H4 (cell line): ENCODE results near the gene SMIM13. TPM values are rescaled to one million over a fixed set of nuclear protein-coding genes. Genes with fewer than 3 reads are reported as not detected.

Source experiments
- DNase-seq: peaks from one replicate; pipeline ENCODE4 v3.0.0-alpha.2; 2015; ENCODE audit warnings: low spot score
- total RNA-seq: library from RNA; depleted of rRNA; stranded (reverse); fragments of >200 nt; shearing (Covaris generic); gene quantifications from 2 replicates; pipeline ENCODE4 v1.2.3, GENCODE V29; 2014

The SMIM13 gene
- total RNA-seq, 1 experiment from 2014 or later, result 9.7 TPM

DNA sequence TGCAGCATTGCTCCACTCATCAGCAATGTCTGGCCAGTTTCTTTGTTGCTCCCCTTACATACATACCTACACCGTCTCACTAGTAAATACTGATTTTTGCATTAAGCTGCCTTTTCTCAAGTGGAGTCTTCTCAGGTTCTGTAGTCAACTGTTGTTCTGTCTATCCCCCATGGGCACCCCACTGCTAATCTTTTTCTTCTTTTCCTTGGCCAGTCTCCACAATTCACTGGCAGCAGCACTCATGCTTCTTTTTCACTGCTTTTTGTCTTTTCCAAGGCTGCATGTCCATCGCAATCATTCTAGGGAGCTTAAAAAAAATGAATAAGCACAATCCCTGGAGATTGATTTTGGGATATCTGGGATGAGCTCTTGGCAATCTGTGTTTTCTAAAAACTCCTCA, 28.2 kb downstream of the SMIM13 start:
- DNase-seq, result no peak

DNA sequence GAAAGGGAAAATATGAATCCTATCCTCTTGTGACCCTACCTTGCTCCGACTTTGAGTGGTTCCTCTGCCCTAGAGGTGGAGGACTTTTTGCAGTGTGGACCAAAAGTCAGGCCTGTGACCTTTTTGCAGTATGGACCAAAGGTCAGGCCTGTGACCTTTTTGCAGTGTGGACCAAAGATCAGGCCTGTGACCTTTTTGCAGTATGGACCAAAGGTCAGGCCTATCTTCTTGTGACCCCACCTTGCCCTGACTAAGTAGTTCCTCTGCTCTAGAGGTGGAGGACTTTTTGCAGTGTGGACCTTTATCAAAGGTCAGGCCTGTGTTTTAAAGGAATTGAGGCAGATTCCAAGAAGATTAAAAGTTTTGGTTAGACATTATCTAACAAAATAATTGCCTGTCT, 28.7 kb downstream of the SMIM13 start:
- DNase-seq, result no peak

DNA sequence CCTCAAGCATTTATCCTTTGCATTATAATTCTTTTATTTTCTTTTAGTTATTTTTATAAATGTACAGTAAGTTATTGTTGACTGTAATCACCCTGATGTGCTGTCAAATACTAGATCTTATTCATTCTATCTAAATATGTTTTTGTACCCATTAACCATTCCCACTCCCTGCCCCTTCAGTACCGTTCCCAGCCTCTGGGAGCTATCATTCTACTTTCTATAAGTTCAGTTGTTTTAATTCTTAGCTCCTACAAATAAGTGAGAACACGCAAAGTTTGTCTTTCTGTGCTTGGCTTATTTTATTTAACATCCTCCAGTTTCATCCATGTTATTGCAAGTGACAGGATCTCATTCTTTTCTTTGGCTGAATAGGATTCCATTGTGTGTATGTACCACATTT, 30.3 kb downstream of the SMIM13 start:
- no peak for DNase-seq

- DNase-seq, result peak; percentile 16
These were observed 33.2 kb downstream of the SMIM13 start for GRCh38 chr6:11126876-11127275.

GRCh38 chr6:11128608-11129007, 35.0 kb downstream of the SMIM13 start:
- DNase-seq, result no peak

DNA sequence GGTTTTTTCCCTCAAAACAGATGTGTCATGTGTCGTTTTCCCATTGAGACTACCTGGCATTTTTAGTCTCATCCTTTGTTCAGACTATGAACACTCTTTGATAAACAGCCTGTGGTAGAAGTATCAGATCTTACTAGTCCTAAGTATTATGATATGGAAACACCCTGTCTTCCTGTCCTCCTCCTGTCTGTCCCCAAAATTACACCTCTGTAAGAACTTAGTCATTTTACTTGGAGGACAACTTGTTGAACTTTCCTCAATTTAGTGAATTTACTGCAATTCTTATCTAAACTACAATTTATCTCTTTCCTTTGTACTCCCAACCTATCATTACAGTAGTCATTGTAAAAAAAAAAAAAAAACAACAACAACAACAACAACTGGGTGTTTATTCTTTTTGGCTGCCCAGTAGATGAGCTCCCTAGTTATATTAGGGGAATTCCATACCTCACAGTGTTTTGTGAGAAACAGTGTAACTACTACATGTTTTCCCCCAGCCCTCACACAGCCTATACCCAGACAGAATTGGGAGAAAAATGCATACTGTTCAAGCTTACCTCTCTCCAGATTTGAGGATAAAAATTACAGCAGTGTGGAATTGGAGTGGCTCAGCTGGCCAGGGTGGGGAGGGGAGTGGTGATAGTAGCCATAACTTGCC, 36.4 kb downstream of the SMIM13 start:
- no peak for DNase-seq

- DNase-seq, result no peak
These were observed 37.0 kb downstream of the SMIM13 start for GRCh38 chr6:11130605-11131004.

- DNase-seq, result no peak
These were observed 38.7 kb downstream of the SMIM13 start for GRCh38 chr6:11132194-11132888.

DNA sequence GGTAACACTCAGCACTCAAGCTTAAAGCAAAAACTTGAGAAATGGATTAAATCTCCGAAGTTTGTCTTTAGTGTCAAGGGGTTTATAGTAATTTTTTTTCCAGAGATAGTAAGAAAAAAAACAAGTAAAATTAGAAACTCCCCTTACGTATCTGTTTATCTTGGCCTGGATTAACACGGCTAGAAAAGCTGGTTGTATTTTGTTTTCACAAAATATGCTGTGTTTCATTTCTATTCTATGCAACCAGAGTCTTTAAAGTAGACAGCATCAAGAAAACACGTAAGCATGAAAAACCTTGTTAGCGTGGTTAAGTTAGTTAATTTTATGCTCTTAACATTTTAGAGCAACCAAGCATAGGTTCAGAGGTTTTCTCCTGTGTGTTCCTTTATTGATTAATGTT, 39.6 kb downstream of the SMIM13 start:
- DNase-seq, result no peak

DNA sequence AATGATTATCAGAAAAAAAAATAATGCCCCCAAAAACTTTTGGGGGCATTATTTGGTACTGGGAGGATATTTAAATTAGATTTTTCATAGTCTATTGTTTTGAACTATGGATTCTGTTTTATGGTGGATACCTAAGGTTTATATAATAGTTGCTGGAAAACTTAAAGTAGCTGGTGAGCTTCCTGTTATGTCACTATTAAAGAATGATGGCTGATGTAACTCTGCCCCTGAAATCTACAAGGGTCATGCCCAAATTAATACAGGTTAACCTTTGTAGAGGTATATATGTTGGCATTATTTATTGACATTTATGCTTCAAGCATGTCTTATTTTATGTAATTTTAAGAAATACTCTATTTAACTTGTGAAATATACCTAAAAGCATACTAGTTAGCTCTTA, 43.2 kb downstream of the SMIM13 start:
- no peak for DNase-seq

GRCh38 chr6:11139051-11139960, 45.7 kb downstream of the SMIM13 start:
- no peak for DNase-seq

DNA sequence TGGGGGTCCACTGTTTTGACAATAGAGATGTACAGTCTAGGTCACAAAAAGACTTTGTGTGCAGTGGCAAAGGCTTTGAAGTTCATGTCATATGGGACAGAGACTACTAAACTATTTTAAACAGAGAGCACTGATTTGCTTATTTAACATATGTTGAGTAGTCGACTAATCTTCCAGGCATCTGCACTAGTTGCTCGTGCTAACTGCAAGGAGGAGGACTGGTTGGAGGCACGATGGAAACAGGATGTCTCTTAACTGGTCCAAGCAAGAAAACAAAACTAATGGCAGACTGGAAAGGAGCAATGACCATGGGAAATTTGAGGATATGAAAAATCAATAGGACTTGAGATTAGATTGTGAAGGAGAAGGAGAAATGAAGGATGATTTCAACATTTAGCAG, 46.4 kb downstream of the SMIM13 start:
- DNase-seq, result no peak

DNA sequence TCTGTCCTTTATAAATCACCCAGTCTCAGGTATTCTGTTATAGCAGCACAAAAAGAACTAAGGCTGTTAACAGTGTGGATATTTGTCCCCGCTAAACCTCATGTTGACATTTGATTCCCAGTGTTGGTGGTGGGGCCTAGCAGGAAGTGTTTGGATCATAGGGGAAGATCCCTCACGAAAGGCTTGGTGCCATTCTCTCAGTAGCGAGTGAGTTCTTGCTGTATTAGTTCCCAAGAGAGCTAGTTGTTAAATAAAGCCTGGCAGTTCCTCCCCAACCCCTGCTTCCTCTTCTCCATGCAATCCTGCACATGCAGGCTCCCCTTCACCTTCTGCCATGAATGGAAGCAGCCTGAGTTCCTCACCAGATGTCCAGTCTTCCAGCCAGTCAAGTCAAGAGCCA, 47.7 kb downstream of the SMIM13 start:
- no peak for DNase-seq

GRCh38 chr6:11142296-11143027, 48.8 kb downstream of the SMIM13 start:
- DNase-seq, result no peak

DNA sequence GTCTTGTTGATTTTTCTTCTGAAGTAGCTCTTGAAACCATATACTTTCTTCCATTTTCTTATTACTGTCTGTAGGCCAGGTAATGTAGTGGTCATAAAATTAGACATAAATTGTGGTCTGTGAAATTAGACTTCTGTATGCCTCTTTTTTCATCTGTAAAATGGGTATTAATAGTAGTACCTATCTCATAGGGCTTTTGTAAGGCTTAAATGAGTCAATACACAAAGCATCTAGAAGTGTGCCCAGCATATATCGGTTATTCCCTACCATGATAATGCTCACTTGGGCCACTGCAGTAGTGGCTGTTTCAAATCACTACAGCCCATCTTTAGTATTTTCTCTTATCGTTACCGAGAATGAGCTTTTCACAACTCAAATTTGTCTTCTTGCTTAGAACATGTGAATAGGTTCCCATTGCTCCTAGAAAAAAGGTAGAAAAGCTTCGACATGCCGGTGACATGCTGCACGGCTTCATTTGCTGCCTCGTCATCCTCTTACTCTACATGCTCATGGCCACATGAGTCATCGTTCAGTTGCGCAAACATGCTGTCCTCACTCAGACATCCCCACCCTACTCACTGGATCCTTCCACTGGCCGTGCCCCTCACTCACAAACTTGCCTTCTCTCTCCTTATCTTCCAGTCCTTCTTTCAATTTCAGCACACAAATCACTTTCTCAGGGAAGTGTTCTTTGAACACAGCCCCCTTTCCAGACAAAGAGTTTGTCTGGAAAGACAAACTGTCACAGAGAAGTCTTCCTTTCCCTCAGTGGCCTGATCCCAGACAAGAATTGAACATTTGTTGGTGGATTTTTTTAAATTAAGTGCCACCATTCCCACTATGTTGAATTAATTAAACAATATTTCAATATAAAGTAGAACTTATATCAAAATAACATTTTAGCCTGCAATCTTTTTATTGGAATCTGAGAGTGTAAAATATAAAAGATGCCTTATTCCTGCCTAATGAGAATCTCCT, 50.0 kb downstream of the SMIM13 start:
- peak; percentile 90 for DNase-seq

GRCh38 chr6:11144393-11144851, 50.8 kb downstream of the SMIM13 start:
- DNase-seq, result peak; percentile 77

DNA sequence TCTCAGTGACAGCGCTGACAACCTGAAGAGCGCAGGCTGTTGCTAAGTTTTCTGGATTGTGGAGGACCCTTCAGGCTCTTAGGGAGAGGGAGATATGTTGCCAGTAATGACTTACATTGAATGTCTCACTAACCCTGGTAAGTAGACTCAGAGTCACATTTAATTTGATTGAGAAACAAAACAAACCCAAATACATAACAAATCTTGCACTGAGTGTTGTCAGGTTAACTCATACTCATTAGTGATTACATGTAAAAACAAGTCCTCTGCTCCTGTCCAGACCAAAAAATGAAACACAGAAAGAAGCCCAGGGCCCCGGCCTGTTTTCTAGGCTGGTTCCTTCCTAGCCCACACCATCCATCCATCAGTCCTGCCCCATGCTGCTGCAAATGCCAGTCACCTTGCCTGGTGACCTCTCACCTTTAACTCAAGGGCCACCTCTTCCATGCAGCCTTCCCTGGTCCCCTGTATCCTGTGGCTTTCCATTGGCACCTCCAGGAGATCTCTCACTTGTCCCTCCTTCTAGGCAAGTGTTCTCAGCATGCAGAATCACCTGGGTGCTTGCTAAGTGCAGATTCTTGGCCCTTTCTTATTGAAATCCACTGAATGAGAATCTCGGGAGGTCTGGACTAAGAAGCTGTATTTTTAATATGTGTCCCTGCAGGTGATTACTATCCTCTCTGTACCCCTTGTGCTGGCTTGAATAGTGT, 52.6 kb downstream of the SMIM13 start:
- DNase-seq, result no peak

DNA sequence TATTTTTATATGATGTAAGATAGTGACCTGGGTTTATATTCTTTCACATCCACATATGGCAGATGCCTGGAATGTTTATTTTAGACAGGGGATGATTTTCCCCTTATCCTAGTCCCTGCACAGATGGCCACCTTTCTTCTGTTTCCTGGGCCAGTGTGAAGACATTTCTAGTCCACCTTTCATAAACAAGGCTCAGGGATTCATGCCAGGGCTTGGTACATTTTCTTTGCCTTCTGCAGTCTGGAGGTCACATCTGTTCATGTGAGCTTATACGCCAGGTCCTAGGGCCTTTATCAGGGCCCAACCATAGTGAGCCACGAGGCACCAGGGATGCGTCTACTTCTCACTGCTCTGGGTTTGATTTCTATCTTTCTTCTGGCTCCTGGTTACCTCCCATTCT, 55.9 kb downstream of the SMIM13 start:
- DNase-seq, result no peak

DNA sequence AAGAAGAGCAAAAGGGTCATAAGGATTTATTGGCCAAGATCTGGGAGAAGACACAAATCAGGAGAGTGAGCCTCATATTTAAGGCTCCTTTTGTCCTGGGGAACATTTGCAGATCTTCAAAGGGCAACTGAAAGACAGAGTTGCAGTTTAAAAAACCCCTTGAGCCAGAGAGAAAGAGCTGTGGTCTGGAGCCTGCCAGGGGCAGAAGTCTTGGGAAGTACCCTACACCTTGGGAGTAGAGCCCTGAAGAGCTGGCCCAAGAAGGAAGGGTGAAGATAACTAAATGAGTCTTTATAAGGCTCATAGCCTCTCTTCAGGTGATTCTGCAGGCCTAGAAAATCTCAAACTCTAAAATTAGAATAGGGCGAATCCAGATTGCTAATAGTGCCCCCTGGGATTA, 57.9 kb downstream of the SMIM13 start:
- DNase-seq, result no peak

DNA sequence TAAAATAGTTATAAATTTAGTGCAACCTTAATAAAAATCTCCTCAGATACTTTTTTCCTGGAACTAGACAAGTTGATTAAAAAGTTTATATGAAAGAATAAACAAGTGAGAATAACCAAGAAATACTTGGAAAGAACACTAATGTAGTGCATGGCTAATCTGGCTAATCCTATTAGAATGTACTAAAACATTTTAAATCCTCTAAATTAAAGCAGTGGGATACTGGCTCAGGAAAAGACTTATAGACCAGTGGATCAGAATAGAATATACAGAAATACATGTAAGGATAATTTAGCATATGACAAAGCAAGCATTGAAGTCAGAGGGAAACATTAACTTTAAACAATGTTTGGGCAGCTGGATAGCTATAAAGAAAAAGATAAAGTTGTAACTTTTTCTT, 58.9 kb downstream of the SMIM13 start:
- no peak for DNase-seq
